ENCODE results near the gene PDE8A.

GRCh38 chr15:85011160-85011571, 29.5 kb downstream of the PDE8A start:
- TF ChIP-seq POLR2A (IDR thresholded peaks at IDR 0.05; ENCODE audit: low read length) (no peak), GATA1 (IDR thresholded peaks at IDR 0.05; ENCODE audit: low read depth, low read length) (no peak)
